ENCODE results near the gene RUVBL2. TPM values are rescaled to one million over a fixed set of nuclear protein-coding genes. Genes with fewer than 3 reads are reported as not detected.

Gene RUVBL2
- polyA plus RNA-seq, 1 donor from 2014 or later = 184 TPM

GRCh38 chr19:49019242-49019932, 25.7 kb downstream of the RUVBL2 start:
- Histone ChIP-seq H3K79me2 (replicated peaks; ENCODE audit: insufficient read depth, low read length) (no peaks in the 10 kb centered on the region), H3K9me2 (ENCODE audit: insufficient read depth, low read length) (no peaks in the 10 kb centered on the region), H3F3A (ENCODE audit: insufficient read depth, low read length, poor library complexity, severe bottlenecking) (no peaks in the 10 kb centered on the region), H3K4me2 (ENCODE audit: low read length) (no peak overlapping the region), H3K27ac (ENCODE audit: low read length) (no peak overlapping the region), H2AFZ (ENCODE audit: low read depth, low read length) (no peak overlapping the region), H3K9ac (ENCODE audit: low read length) (no peak overlapping the region), H3K36me3 (ENCODE audit: insufficient read depth, low read length) (no peaks in the 10 kb centered on the region), H3K27me3 (ENCODE audit: insufficient read depth, low read depth, low read length) (peaks cover 13% of the 10 kb centered on the region), H4K20me1 (ENCODE audit: insufficient read depth) (no peaks in the 10 kb centered on the region), H3K4me3 (ENCODE audit: low read length) (no peak overlapping the region), H3K9me3 (ENCODE audit: low read length) (no peaks in the 10 kb centered on the region)
- TF ChIP-seq TAF1 (IDR thresholded peaks at IDR 0.05; ENCODE audit: low read depth) (no peak), RAD21 (conservative IDR thresholded peaks at IDR 0.05) (no peak), POLR2AphosphoS5 (IDR thresholded peaks at IDR 0.05) (no peak), SMC3 (conservative IDR thresholded peaks at IDR 0.05; ENCODE audit: poor library complexity) (no peak), CTCF (IDR thresholded peaks at IDR 0.05; ENCODE audit: poor library complexity, severe bottlenecking) (no peak), MXI1 (conservative IDR thresholded peaks at IDR 0.05; ENCODE audit: poor library complexity, severe bottlenecking) (no peak), EP300 (conservative IDR thresholded peaks at IDR 0.05; ENCODE audit: poor library complexity, severe bottlenecking) (no peak), EZH2 (IDR thresholded peaks at IDR 0.05; ENCODE audit: borderline replicate concordance, insufficient read depth, low read length, poor library complexity, severe bottlenecking) (no peak), REST (IDR thresholded peaks at IDR 0.05; ENCODE audit: borderline replicate concordance) (no peak)

- Histone ChIP-seq H3K27ac (ENCODE audit: low read length) (no peak overlapping the region), H4K20me1 (ENCODE audit: insufficient read depth) (no peaks in the 10 kb centered on the region), H3K9me3 (ENCODE audit: low read length) (no peaks in the 10 kb centered on the region), H2AFZ (ENCODE audit: low read depth, low read length) (no peak overlapping the region), H3K4me2 (ENCODE audit: low read length) (no peak overlapping the region), H3F3A (ENCODE audit: insufficient read depth, low read length, poor library complexity, severe bottlenecking) (no peaks in the 10 kb centered on the region), H3K27me3 (ENCODE audit: insufficient read depth, low read depth, low read length) (peaks cover 13% of the 10 kb centered on the region), H3K4me3 (ENCODE audit: low read length) (no peak overlapping the region), H3K9ac (ENCODE audit: low read length) (no peak overlapping the region), H3K9me2 (ENCODE audit: insufficient read depth, low read length) (no peaks in the 10 kb centered on the region), H3K36me3 (ENCODE audit: insufficient read depth, low read length) (no peaks in the 10 kb centered on the region), H3K79me2 (replicated peaks; ENCODE audit: insufficient read depth, low read length) (no peaks in the 10 kb centered on the region)
- TF ChIP-seq POLR2AphosphoS5 (IDR thresholded peaks at IDR 0.05) (no peak), REST (IDR thresholded peaks at IDR 0.05; ENCODE audit: borderline replicate concordance) (no peak), MXI1 (conservative IDR thresholded peaks at IDR 0.05; ENCODE audit: poor library complexity, severe bottlenecking) (no peak), SMC3 (conservative IDR thresholded peaks at IDR 0.05; ENCODE audit: poor library complexity) (no peak), TAF1 (IDR thresholded peaks at IDR 0.05; ENCODE audit: low read depth) (no peak), EZH2 (IDR thresholded peaks at IDR 0.05; ENCODE audit: borderline replicate concordance, insufficient read depth, low read length, poor library complexity, severe bottlenecking) (no peak)
These were observed 26.7 kb downstream of the RUVBL2 start for GRCh38 chr19:49020342-49020741.

All from neural cell (in vitro differentiated cells).